K562 (cell line): ENCODE results near the gene MRGPRE. TPM values are rescaled to one million over a fixed set of nuclear protein-coding genes. Genes with fewer than 3 reads are reported as not detected.

Experiments
- ATAC-seq: fragments of 200-7000 bp; cut with Tn5 transposase; 3 replicates; pipeline ENCODE4 v1.9.1; 2020; ENCODE audit warnings: moderate library complexity
- BruUV-seq: library from RNA; stranded (reverse); fragments of 400-500 nt; replicated peaks from 2 replicates; lab custom pipeline; 2021; lab: Mats Ljungman, UMichigan
- CTCF ChIA-PET: fragments of 300-600 bp; formaldehyde crosslinking; extraction: SDS; loops from one replicate; lab custom pipeline; 2021; ENCODE audit warnings: low intra/inter-chr PET ratio; lab: Yijun Ruan, JAX
- POLR2A ChIA-PET: fragments of 300-600, 350-650 bp; sonication (Branson Sonifier 250); formaldehyde crosslinking; extraction: SDS; loops from one replicate; lab custom pipeline; 2021; ENCODE audit warnings: antibody characterized with exemption, inconsistent platforms; lab: Yijun Ruan, JAX
- DNase-seq, 4 experiments: peaks; one replicate each; pipeline versions ENCODE4 v3.0.0 to v3.0.0-alpha.2; 2011 to 2018; ENCODE audit warnings: low spot score in 3 of 4, mixed read lengths in 3 of 4; ENCODE audit errors: extremely low read depth in 1 of 4
- FAIRE-seq: peaks from 2 replicates; lab custom pipeline; 2011; peaks lifted over from hg19 to GRCh38; lab: Jason Lieb, UNC
- H2AFZ ChIP-seq: 2 replicates; pipeline ENCODE4 v1.6.0; 2011; ENCODE audit warnings: low read depth, low read length, control low read depth, inconsistent platforms
- H3K27ac ChIP-seq: fragments of 200-600 bp; 3 replicates; pipeline ENCODE4 v1.8.0; 2011; ENCODE audit warnings: low read depth, mild to moderate bottlenecking, control low read depth, inconsistent platforms, low read length, moderate library complexity, mixed read lengths; ENCODE audit errors: extremely low read depth
- H3K27me3 ChIP-seq, 2 experiments: fragments of 300-600 bp in 1 of 2; 2 replicates in 1 of 2; 3 replicates in 1 of 2; pipeline versions ENCODE4 v1.6.0 to v1.8.0; 2011; ENCODE audit warnings: inconsistent platforms in 2 of 2, low read length in 2 of 2, mild to moderate bottlenecking in 1 of 2, mixed read lengths in 1 of 2, moderate library complexity in 1 of 2; ENCODE audit not compliant: control insufficient read depth in 2 of 2, insufficient read depth in 2 of 2
- H3K36me3 ChIP-seq: fragments of 300-600 bp; 3 replicates; pipeline ENCODE4 v1.8.0; 2011; ENCODE audit warnings: mild to moderate bottlenecking, low read length, inconsistent platforms; ENCODE audit not compliant: control insufficient read depth, insufficient read depth
- H3K4me1 ChIP-seq, 2 experiments: fragments of 200-600 bp in 1 of 2; replicated peaks in 1 of 2; 2 replicates in 1 of 2; 3 replicates in 1 of 2; pipeline versions ENCODE4 v1.5.1 to v1.8.0; 2011; ENCODE audit warnings: inconsistent platforms in 2 of 2, low read length in 2 of 2, mild to moderate bottlenecking in 1 of 2, mixed read lengths in 1 of 2, moderate library complexity in 1 of 2; ENCODE audit not compliant: control insufficient read depth in 2 of 2, insufficient read depth in 2 of 2
- H3K4me2 ChIP-seq: 2 replicates; pipeline ENCODE4 v1.6.1; 2011; ENCODE audit warnings: low read length, control low read depth, inconsistent platforms, mixed read lengths; ENCODE audit not compliant: insufficient read depth
- H3K4me3 ChIP-seq: fragments of 200-600 bp; sonication (generic), shearing (Covaris generic); 2 replicates; pipeline ENCODE4 v1.5.1; 2016; ENCODE audit warnings: control low read depth, inconsistent platforms
- H3K79me2 ChIP-seq: fragments of 200-600 bp; 3 replicates; pipeline ENCODE4 v1.8.0; 2011; ENCODE audit warnings: low read length, inconsistent platforms; ENCODE audit not compliant: control insufficient read depth, insufficient read depth
- H3K9ac ChIP-seq, 2 experiments: 2 replicates each; pipeline versions ENCODE4 v1.6.0 to v1.6.1; 2011; ENCODE audit warnings: low read depth in 2 of 2, low read length in 2 of 2, control low read depth in 1 of 2, inconsistent platforms in 1 of 2, mild to moderate bottlenecking in 1 of 2, mixed read lengths in 1 of 2; ENCODE audit not compliant: insufficient read depth in 1 of 2
- H3K9me1 ChIP-seq: one replicate; pipeline ENCODE4 v1.6.0; 2011; ENCODE audit warnings: inconsistent platforms, mild to moderate bottlenecking, low read length, moderate library complexity; ENCODE audit not compliant: control insufficient read depth, insufficient read depth
- H3K9me3 ChIP-seq: replicated peaks from 2 replicates; pipeline ENCODE4 v1.5.1; 2011; ENCODE audit warnings: low read depth, low read length, inconsistent platforms; ENCODE audit not compliant: control insufficient read depth, insufficient read depth
- H4K20me1 ChIP-seq: replicated peaks from 2 replicates; pipeline ENCODE4 v1.6.1; 2011; ENCODE audit warnings: low read length, inconsistent platforms, mixed read lengths; ENCODE audit not compliant: control insufficient read depth, insufficient read depth
- BHLHE40 ChIP-seq: IDR thresholded peaks from 2 replicates; pipeline ENCODE4 v1.6.1; 2011; ENCODE audit warnings: low read length, improper control_type of control experiment
- ELF2 ChIP-seq: fragments of 250-450 bp; sonication (Bioruptor Pico); IDR thresholded peaks from 2 replicates; pipeline ENCODE4 v1.5.0; 2021; ENCODE audit warnings: mild to moderate bottlenecking
- MITF ChIP-seq: IDR thresholded peaks from 2 replicates; pipeline ENCODE4 v1.6.1; 2014; ENCODE audit warnings: antibody characterized with exemption
- NR2C1 ChIP-seq, 2 experiments: fragments of 450-650 bp; IDR thresholded peaks; 2 replicates each; pipeline ENCODE4 v1.6.1; 2017; ENCODE audit warnings: mild to moderate bottlenecking in 2 of 2, antibody characterized with exemption in 1 of 2, inconsistent platforms in 1 of 2, missing compliant biosample characterization in 1 of 2, missing genetic modification characterization in 1 of 2
- THRA ChIP-seq: fragments of 450-650 bp; IDR thresholded peaks from 2 replicates; pipeline ENCODE4 v1.6.1; 2017; ENCODE audit warnings: mild to moderate bottlenecking, moderate library complexity
- TOE1 ChIP-seq, 2 experiments: fragments of 450-650 bp in 1 of 2; sonication (generic) in 1 of 2; formaldehyde crosslinking in 1 of 2; IDR thresholded peaks; 2 replicates each; pipeline versions ENCODE4 v1.7.1 to v1.8.0; 2016 to 2022; ENCODE audit warnings: borderline replicate concordance in 2 of 2, mild to moderate bottlenecking in 2 of 2, antibody characterized with exemption in 1 of 2, inconsistent platforms in 1 of 2, low read depth in 1 of 2, missing genetic modification reagents in 1 of 2, moderate library complexity in 1 of 2
- WGBS: fragments of 100-300 bp; shearing (Covaris generic); methylation state at CpG from one replicate; pipeline ENCODE4 v1.1.6; 2016; ENCODE audit warnings: low coverage, mixed read lengths; ENCODE audit not compliant: insufficient coverage; ENCODE audit errors: missing lambda C conversion rate; 5-methylcytosine and 5-hydroxymethylcytosine counted together
- in situ Hi-C: fragments of 300-500 bp; cut with MboI; formaldehyde crosslinking; loops from 4 replicates; pipeline ENCODE4 v1.15.0; 2018; ENCODE audit warnings: inconsistent platforms, mixed read lengths
- intact Hi-C: fragments of 100-400 bp; cut with micrococcal nuclease; formaldehyde crosslinking; loops from 2 replicates; pipeline ENCODE4 v1.14.2; 2022
- polyA plus RNA-seq, 8 experiments: library from polyadenylated mRNA; depleted of rRNA in 4 of 8; stranded (reverse) in 5 of 8; unstranded in 3 of 8; fragments of >200 nt; fragmentation: Nextera tagmentation in 2 of 8; fragmentation: Illumina TruSeq in 1 of 8; extraction: Ambion mirVana in 2 of 8; extraction: Trizol in 1 of 8; gene quantifications; 2 replicates each; pipeline versions ENCODE4 v1.2.1 to v1.2.3, GENCODE V29; 2011 to 2014; ENCODE audit warnings: inconsistent platforms in 1 of 8, missing spikeins in 1 of 8
- total RNA-seq, 7 experiments: library from RNA; depleted of rRNA in 6 of 7; stranded (reverse); fragments of >200 nt in 6 of 7; fragmentation: Illumina TruSeq in 2 of 7; extraction: Trizol in 2 of 7; gene quantifications; 2 replicates each; pipeline versions ENCODE4 v1.2.1 to v1.2.3, GENCODE V29; 2011 to 2021; ENCODE audit warnings: low replicate concordance in 1 of 7

The MRGPRE gene
- total and polyA plus RNA-seq, 9 of the 15 experiments (the other 6 are each of a cell fraction or from before 2014, with no cell fraction given), result not detected

GRCh38 chr11:3218483-3219280, 13.5 kb downstream of the MRGPRE start, which contains the start of gene MRGPRG:
Gene MRGPRG (minus strand): TSS chr11:3218813. CDS start chr11:3218813, 0 bp downstream.
- H3K4me1 ChIP-seq, result peaks cover 15 to 81% of the 10 kb centered on the region in 2 experiments; a peak in 4 of 5 replicates
- no peaks in the 10 kb centered on the region for H3K36me3 ChIP-seq
- H3K9ac ChIP-seq, result no peak within 1 kb of the TSS
- H3K9me3 ChIP-seq, result no peaks in the 10 kb centered on the region
- WGBS, result 63% methylated on average over 31 of the region's 35 CpGs
- ChIA-PET POLR2A (interaction anchor here (1.2 kb wide), 1 partner anchor 10 kb away, joined by 4 read pairs; no protein-coding TSS in a partner anchor), CTCF (no interaction called here)
- BruUV-seq, result no TSS peak
- no peak for ATAC-seq
- H3K4me3 ChIP-seq, result no peak within 1 kb of the TSS
- no peak for DNase-seq
- peak within 1 kb of the TSS; percentile 61; the same call in 1 of the 2 replicates for H2AFZ ChIP-seq
- H3K79me2 ChIP-seq, result no peaks in the 10 kb centered on the region
- H4K20me1 ChIP-seq, result no peaks in the 10 kb centered on the region
- H3K27me3 ChIP-seq, result peaks cover 0 to 7% of the 10 kb centered on the region in 2 experiments; a peak in 1 of 5 replicates
- no peak for FAIRE-seq
- TF ChIP-seq ELF2 (no peak), NR2C1 (IDR thresholded peaks at IDR 0.05) (no peak), NR2C1 (tag; IDR thresholded peaks at IDR 0.05) (no peak), BHLHE40 (no peak), MITF (no peak), TOE1 (IDR thresholded peaks at IDR 0.05; ENCODE audit: borderline replicate concordance) (no peak), TOE1 (CRISPR knock-in tag; IDR thresholded peaks at IDR 0.05; ENCODE audit: borderline replicate concordance, low read depth) (no peak), THRA (no peak)
- peak within 1 kb of the TSS; percentile 17; the same call in 1 of the 2 replicates for H3K4me2 ChIP-seq
- in situ Hi-C loops, result no loop called here
- no peak within 1 kb of the TSS for H3K27ac ChIP-seq
- intact Hi-C loops, result loop anchor here (5.0 kb wide), 1 partner anchor 189 kb away; no protein-coding TSS in a partner anchor
- no peaks in the 10 kb centered on the region for H3K9me1 ChIP-seq
